HepG2 (cell line): ENCODE results near the gene CPT1B. TPM values are rescaled to one million over a fixed set of nuclear protein-coding genes. Genes with fewer than 3 reads are reported as not detected.

Experiments
- ATAC-seq: fragments of 200-7000 bp; cut with Tn5 transposase; 3 replicates; pipeline ENCODE4 v1.9.1; 2020; ENCODE audit warnings: mild to moderate bottlenecking, moderate library complexity
- BruUV-seq: library from RNA; stranded (reverse); fragments of 400-500 nt; replicated peaks from 2 replicates; lab custom pipeline; 2021; lab: Mats Ljungman, UMichigan
- CTCF ChIA-PET: fragments of 300-600 bp; formaldehyde crosslinking; extraction: SDS; loops from one replicate; lab custom pipeline; 2021; ENCODE audit warnings: low total read pairs, inconsistent platforms, low intra/inter-chr PET ratio; lab: Yijun Ruan, JAX
- POLR2A ChIA-PET: fragments of 350-600 bp; sonication (Branson Sonifier 250); formaldehyde crosslinking; loops from one replicate; lab custom pipeline; 2020; ENCODE audit warnings: antibody characterized with exemption, inconsistent platforms; lab: Yijun Ruan, JAX
- DNase-seq: peaks from one replicate; pipeline ENCODE4 v3.0.0-alpha.2; 2015; ENCODE audit warnings: low spot score
- FAIRE-seq: peaks from 3 replicates; lab custom pipeline; 2011; peaks lifted over from hg19 to GRCh38; lab: Jason Lieb, UNC
- H2AFZ ChIP-seq: one replicate; pipeline ENCODE4 v1.6.1; 2011; ENCODE audit warnings: low read length, inconsistent platforms
- H3K27ac ChIP-seq: fragments of 300-600 bp; 3 replicates; pipeline ENCODE4 v1.8.0; 2011; ENCODE audit warnings: mixed run types, mild to moderate bottlenecking, mixed read lengths, low read length, inconsistent platforms; ENCODE audit not compliant: insufficient read depth; ENCODE audit errors: extremely low read length
- H3K27me3 ChIP-seq, 2 experiments: fragments of 200-600 bp in 1 of 2; 2 replicates in 1 of 2; 3 replicates in 1 of 2; pipeline versions ENCODE4 v1.6.0 to v1.8.0; 2011; ENCODE audit warnings: low read length in 2 of 2, mild to moderate bottlenecking in 2 of 2, moderate library complexity in 2 of 2, inconsistent platforms in 1 of 2; ENCODE audit not compliant: insufficient read depth in 2 of 2, control insufficient read depth in 1 of 2
- H3K36me3 ChIP-seq, 2 experiments: fragments of 200-600 bp in 1 of 2; replicated peaks in 1 of 2; 2 replicates in 1 of 2; 3 replicates in 1 of 2; pipeline versions ENCODE4 v1.5.1 to v1.8.0; 2011; ENCODE audit warnings: low read length in 2 of 2, inconsistent platforms in 1 of 2; ENCODE audit not compliant: insufficient read depth in 2 of 2, control insufficient read depth in 1 of 2
- H3K4me1 ChIP-seq: 2 replicates; pipeline ENCODE4 v1.5.1; 2012; ENCODE audit warnings: low read length, inconsistent platforms; ENCODE audit not compliant: insufficient read depth
- H3K4me2 ChIP-seq: 2 replicates; pipeline ENCODE4 v1.6.0; 2011; ENCODE audit warnings: low read depth, low read length, inconsistent platforms
- H3K4me3 ChIP-seq, 3 experiments: fragments of 200-600 bp in 1 of 3; sonication (generic), shearing (Covaris generic) in 1 of 3; replicated peaks in 1 of 3; 2 replicates each; pipeline ENCODE4 v1.5.1; 2011 to 2016; ENCODE audit warnings: low read length in 3 of 3, inconsistent platforms in 2 of 3, low read depth in 2 of 3, mild to moderate bottlenecking in 2 of 3, control low read depth in 1 of 3, mixed read lengths in 1 of 3; ENCODE audit not compliant: insufficient read depth in 1 of 3
- H3K79me2 ChIP-seq: one replicate; pipeline ENCODE4 v1.6.1; 2011; ENCODE audit warnings: low read length, inconsistent platforms; ENCODE audit not compliant: insufficient read depth
- H3K9ac ChIP-seq: 2 replicates; pipeline ENCODE4 v1.6.0; 2011; ENCODE audit warnings: mild to moderate bottlenecking, low read depth, low read length, inconsistent platforms; ENCODE audit not compliant: insufficient read depth
- H3K9me3 ChIP-seq: 2 replicates; pipeline ENCODE4 v1.5.1; 2012; ENCODE audit warnings: mild to moderate bottlenecking, low read length
- H4K20me1 ChIP-seq: 2 replicates; pipeline ENCODE4 v1.6.0; 2011; ENCODE audit warnings: inconsistent platforms, mild to moderate bottlenecking, low read length, moderate library complexity; ENCODE audit not compliant: insufficient read depth
- CENPX ChIP-seq: sonication (generic); formaldehyde crosslinking; IDR thresholded peaks from 2 replicates; pipeline ENCODE4 v1.9.0; 2021; ENCODE audit warnings: mild to moderate bottlenecking, missing genetic modification reagents, moderate library complexity
- CREM ChIP-seq, 2 experiments: sonication (generic) in 1 of 2; formaldehyde crosslinking in 1 of 2; IDR thresholded peaks; 2 replicates each; pipeline versions ENCODE4 v1.4.0 to v1.6.1; 2016 to 2020; ENCODE audit warnings: antibody characterized with exemption in 1 of 2, mild to moderate bottlenecking in 1 of 2, missing genetic modification reagents in 1 of 2
- KLF16 ChIP-seq, 2 experiments: sonication (generic) in 1 of 2; formaldehyde crosslinking in 1 of 2; IDR thresholded peaks; 2 replicates each; pipeline versions ENCODE4 v1.6.1 to v1.8.0; 2016 to 2023; ENCODE audit warnings: missing genetic modification reagents in 2 of 2, missing compliant biosample characterization in 1 of 2
- ZNF543 ChIP-seq: sonication (generic); formaldehyde crosslinking; IDR thresholded peaks from 2 replicates; pipeline ENCODE4 v1.4.0; 2020; ENCODE audit warnings: mild to moderate bottlenecking, missing genetic modification reagents
- ZSCAN31 ChIP-seq: sonication (generic); formaldehyde crosslinking; IDR thresholded peaks from 2 replicates; pipeline ENCODE4 v1.5.0; 2020; ENCODE audit warnings: low read depth, mild to moderate bottlenecking, missing genetic modification reagents
- WGBS: methylation state at CpG from one replicate; pipeline ENCODE4 v1.1.6; 2017; ENCODE audit warnings: low lambda C conversion rate; 5-methylcytosine and 5-hydroxymethylcytosine counted together
- in situ Hi-C: cut with HindIII; loops from 2 replicates; pipeline ENCODE4 v1.10.0; 2017; ENCODE audit warnings: low pct_unique_long_range_greater_than_20kb; ENCODE audit not compliant: extremely low pct_ligation_motif_present
- intact Hi-C: fragments of 100-400 bp; cut with micrococcal nuclease; formaldehyde crosslinking; loops from one replicate; pipeline ENCODE4 v1.10.0; 2022; ENCODE audit not compliant: unreplicated experiment
- polyA plus RNA-seq, 8 experiments: library from polyadenylated mRNA; depleted of rRNA in 3 of 8; stranded (reverse) in 7 of 8; unstranded in 1 of 8; fragments of >200 nt; fragmentation: Illumina TruSeq in 4 of 8; extraction: Trizol in 4 of 8; gene quantifications; 2 replicates each; pipeline versions ENCODE4 v1.2.1 to v1.2.3, GENCODE V29; 2011 to 2016; ENCODE audit warnings: low read depth in 4 of 8, missing spikeins in 1 of 8, mixed read lengths in 1 of 8; ENCODE audit not compliant: insufficient read depth in 1 of 8
- total RNA-seq, 5 experiments: library from RNA; depleted of rRNA; stranded (reverse); fragments of >200 nt; fragmentation: Illumina TruSeq; extraction: Trizol; gene quantifications; 2 replicates each; pipeline ENCODE4 v1.2.3, GENCODE V29; 2016; ENCODE audit warnings: low read depth in 1 of 5
- TF ChIP-seq, protein P1 (sequence below): IDR thresholded peaks from 2 replicates; pipeline ENCODE4 v1.6.1; 2012; ENCODE audit warnings: low read length, improper control_type of control experiment
- TF ChIP-seq, protein P2 (sequence below): sonication (generic); formaldehyde crosslinking; IDR thresholded peaks from 2 replicates; pipeline ENCODE4 v1.5.0; 2020; ENCODE audit warnings: mild to moderate bottlenecking, missing genetic modification reagents
- TF ChIP-seq, protein P3 (sequence below): sonication (generic); formaldehyde crosslinking; IDR thresholded peaks from 2 replicates; pipeline ENCODE4 v1.9.0; 2022; ENCODE audit warnings: missing genetic modification reagents, mild to moderate bottlenecking, borderline replicate concordance
- TF ChIP-seq, protein P4 (sequence below): IDR thresholded peaks from 2 replicates; pipeline ENCODE4 v1.6.1; 2016; ENCODE audit warnings: low read depth, control low read depth

CPT1B gene
- total and polyA plus RNA-seq, 2 of the 13 experiments (the other 11 are each of a cell fraction or from before 2014, with no cell fraction given): 9.2 to 19.5 TPM

DNA sequence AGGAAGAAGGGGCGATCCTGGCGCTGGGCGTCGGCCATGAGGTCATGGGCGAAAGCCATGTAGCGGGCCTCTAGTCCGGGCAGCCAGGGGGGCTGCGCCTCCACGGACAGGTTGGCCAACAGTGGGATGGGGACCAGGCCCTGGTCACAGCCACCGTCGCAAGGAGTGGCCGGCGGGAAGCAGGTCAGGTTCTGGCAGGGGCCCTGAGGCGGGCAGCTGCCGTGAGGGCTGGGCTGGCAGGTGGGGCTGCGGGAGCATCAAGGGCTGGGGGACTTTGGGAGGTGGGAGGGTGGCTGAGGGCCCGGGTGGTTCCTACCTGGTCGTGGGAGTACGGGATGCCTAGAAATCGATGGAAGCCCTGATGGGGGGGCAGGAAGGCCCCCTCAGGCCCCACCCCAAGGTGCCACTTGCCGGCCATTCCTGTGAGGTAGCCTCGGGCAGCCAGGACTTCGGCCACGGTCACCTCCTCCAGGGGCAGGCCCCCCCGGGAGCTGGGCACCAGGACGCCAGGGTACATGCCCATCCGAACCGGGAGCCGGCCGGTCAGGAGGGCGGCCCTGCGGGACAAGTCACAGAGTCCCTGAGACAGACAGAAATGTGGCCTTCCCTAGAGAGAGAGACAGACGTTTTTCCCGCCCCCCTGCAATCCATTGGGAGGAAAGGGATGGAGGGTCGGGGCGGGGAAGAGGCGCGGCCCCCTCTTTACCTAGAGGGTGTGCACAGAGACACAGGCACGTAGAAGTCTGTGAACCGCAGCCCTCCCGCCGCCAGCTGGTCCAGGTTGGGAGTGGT lies 48.8 kb upstream of the CPT1B start (continued):
- TF ChIP-seq, protein P1, sequence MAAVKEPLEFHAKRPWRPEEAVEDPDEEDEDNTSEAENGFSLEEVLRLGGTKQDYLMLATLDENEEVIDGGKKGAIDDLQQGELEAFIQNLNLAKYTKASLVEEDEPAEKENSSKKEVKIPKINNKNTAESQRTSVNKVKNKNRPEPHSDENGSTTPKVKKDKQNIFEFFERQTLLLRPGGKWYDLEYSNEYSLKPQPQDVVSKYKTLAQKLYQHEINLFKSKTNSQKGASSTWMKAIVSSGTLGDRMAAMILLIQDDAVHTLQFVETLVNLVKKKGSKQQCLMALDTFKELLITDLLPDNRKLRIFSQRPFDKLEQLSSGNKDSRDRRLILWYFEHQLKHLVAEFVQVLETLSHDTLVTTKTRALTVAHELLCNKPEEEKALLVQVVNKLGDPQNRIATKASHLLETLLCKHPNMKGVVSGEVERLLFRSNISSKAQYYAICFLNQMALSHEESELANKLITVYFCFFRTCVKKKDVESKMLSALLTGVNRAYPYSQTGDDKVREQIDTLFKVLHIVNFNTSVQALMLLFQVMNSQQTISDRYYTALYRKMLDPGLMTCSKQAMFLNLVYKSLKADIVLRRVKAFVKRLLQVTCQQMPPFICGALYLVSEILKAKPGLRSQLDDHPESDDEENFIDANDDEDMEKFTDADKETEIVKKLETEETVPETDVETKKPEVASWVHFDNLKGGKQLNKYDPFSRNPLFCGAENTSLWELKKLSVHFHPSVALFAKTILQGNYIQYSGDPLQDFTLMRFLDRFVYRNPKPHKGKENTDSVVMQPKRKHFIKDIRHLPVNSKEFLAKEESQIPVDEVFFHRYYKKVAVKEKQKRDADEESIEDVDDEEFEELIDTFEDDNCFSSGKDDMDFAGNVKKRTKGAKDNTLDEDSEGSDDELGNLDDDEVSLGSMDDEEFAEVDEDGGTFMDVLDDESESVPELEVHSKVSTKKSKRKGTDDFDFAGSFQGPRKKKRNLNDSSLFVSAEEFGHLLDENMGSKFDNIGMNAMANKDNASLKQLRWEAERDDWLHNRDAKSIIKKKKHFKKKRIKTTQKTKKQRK: no peak
- TF ChIP-seq CENPX (CRISPR knock-in tag) (no peak), ZNF543 (CRISPR knock-in tag) (no peak), ZSCAN31 (CRISPR knock-in tag) (0 out of 2 replicates have a peak, but pooled peaks have one; percentile 40), CREM (IDR thresholded peaks at IDR 0.05) (no peak), CREM (CRISPR knock-in tag; IDR thresholded peaks at IDR 0.05) (no peak)

DNA sequence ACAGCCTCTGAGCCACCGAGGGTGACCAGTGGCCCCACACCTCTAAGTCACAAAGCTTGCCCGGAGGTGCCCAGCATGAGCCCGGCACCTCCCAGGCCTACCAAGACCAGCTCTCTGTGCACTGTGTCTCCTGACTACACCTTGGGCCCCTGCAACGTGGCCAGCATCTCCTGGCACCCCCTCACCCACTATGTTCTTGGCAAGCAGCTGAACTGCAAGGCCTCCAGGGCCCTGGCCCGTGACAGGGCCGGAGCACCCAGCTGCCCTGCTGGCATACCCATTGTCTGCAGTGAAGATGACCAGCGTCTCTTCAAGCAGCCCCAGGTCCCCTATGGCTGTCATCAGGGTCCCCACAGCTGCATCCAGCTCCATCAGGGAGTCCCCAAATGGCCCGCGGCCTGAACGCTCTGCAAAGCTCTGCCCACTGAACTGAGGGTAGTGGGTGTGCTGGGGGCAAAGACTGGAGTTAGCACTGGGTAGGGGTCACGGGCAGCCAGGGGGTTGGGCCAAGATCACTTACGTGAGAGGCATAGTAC lies 48.2 kb upstream of the CPT1B start:
- no peak for FAIRE-seq
- in situ Hi-C loops (loop anchor here (5.0 kb wide), 1 partner anchor 71 kb away; no protein-coding TSS in a partner anchor), intact Hi-C loops (no loop called here)
- CTCF ChIA-PET: interaction anchor here (1.1 kb wide), 1 partner anchor 65 kb away, joined by 5 read pairs; no protein-coding TSS in a partner anchor
- H3K79me2 ChIP-seq: peaks cover 4% of the 10 kb centered on the region
- no peak overlapping the region for H3K27ac ChIP-seq
- ATAC-seq: no peak
- DNase-seq: no peak
- peak overlapping the region; percentile 90 for H3K4me2 ChIP-seq
- no peaks in the 10 kb centered on the region; a peak in 1 of 5 replicates for H3K27me3 ChIP-seq
- no peak overlapping the region for H2AFZ ChIP-seq
- no peaks in the 10 kb centered on the region for H3K36me3 ChIP-seq
- WGBS: 95% methylated on average over 5 of the region's 12 CpGs
- peaks cover 56% of the 10 kb centered on the region for H3K4me1 ChIP-seq
- no peaks in the 10 kb centered on the region for H3K9me3 ChIP-seq
- no TSS peak for BruUV-seq
- no peaks in the 10 kb centered on the region for H4K20me1 ChIP-seq
- POLR2A ChIA-PET: interaction anchor here (1.4 to 4.2 kb wide), 2 partner anchors 14 to 73 kb away, joined by 5 to 56 read pairs; no protein-coding TSS in a partner anchor
- H3K9ac ChIP-seq: no peak overlapping the region
- H3K4me3 ChIP-seq: peak overlapping the region in 1 of 3 experiments; percentile 88; a peak in 1 of 6 replicates
- TF ChIP-seq, protein P2, sequence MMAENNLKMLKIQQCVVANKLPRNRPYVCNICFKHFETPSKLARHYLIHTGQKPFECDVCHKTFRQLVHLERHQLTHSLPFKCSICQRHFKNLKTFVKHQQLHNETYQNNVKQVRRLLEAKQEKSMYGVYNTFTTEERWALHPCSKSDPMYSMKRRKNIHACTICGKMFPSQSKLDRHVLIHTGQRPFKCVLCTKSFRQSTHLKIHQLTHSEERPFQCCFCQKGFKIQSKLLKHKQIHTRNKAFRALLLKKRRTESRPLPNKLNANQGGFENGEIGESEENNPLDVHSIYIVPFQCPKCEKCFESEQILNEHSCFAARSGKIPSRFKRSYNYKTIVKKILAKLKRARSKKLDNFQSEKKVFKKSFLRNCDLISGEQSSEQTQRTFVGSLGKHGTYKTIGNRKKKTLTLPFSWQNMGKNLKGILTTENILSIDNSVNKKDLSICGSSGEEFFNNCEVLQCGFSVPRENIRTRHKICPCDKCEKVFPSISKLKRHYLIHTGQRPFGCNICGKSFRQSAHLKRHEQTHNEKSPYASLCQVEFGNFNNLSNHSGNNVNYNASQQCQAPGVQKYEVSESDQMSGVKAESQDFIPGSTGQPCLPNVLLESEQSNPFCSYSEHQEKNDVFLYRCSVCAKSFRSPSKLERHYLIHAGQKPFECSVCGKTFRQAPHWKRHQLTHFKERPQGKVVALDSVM (CRISPR knock-in tag): no peak
- TF ChIP-seq, protein P3, sequence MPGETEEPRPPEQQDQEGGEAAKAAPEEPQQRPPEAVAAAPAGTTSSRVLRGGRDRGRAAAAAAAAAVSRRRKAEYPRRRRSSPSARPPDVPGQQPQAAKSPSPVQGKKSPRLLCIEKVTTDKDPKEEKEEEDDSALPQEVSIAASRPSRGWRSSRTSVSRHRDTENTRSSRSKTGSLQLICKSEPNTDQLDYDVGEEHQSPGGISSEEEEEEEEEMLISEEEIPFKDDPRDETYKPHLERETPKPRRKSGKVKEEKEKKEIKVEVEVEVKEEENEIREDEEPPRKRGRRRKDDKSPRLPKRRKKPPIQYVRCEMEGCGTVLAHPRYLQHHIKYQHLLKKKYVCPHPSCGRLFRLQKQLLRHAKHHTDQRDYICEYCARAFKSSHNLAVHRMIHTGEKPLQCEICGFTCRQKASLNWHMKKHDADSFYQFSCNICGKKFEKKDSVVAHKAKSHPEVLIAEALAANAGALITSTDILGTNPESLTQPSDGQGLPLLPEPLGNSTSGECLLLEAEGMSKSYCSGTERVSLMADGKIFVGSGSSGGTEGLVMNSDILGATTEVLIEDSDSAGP (CRISPR knock-in tag): no peak
- no peak for TF ChIP-seq KLF16 (CRISPR knock-in tag; IDR thresholded peaks at IDR 0.05)
- TF ChIP-seq, protein P4, sequence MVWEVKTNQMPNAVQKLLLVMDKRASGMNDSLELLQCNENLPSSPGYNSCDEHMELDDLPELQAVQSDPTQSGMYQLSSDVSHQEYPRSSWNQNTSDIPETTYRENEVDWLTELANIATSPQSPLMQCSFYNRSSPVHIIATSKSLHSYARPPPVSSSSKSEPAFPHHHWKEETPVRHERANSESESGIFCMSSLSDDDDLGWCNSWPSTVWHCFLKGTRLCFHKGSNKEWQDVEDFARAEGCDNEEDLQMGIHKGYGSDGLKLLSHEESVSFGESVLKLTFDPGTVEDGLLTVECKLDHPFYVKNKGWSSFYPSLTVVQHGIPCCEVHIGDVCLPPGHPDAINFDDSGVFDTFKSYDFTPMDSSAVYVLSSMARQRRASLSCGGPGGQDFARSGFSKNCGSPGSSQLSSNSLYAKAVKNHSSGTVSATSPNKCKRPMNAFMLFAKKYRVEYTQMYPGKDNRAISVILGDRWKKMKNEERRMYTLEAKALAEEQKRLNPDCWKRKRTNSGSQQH (CRISPR knock-in tag): no peak
